Activated naive CD4-positive, alpha-beta T cell treated with anti-CD3 and anti-CD28 coated beads for 36 hours (primary cell): ENCODE measurements around the gene DDT. TPM values are rescaled to one million over a fixed set of nuclear protein-coding genes. Genes with fewer than 3 reads are reported as not detected.
A peak's percentile ranks its signal among the peaks of the same experiment; 100 is the strongest.
"Not testable (repeated sequence)": the region's sequence is repeated elsewhere in the genome, so short reads cannot be mapped to it uniquely, and the experiment has no call there.

ENCODE experiments used
- CTCF ChIA-PET: fragments of 350-600 bp; sonication (Branson Sonifier 250); formaldehyde crosslinking; loops from one replicate; lab custom pipeline; 2021; ENCODE audit warnings: antibody characterized with exemption; lab: Charles Lee
- DNase-seq: peaks from one replicate; pipeline ENCODE4 v3.0.0-alpha.2; 2020
- H3K27ac Mint-ChIP-seq: one replicate; pipeline ENCODE4 v1.8.0; 2021; ENCODE audit warnings: mild to moderate bottlenecking, mixed read lengths
- H3K27me3 Mint-ChIP-seq: one replicate; pipeline ENCODE4 v1.8.0; 2021; ENCODE audit warnings: low read depth, mixed read lengths
- H3K36me3 Mint-ChIP-seq: one replicate; pipeline ENCODE4 v1.8.0; 2021; ENCODE audit warnings: low read depth, mixed read lengths
- H3K4me1 Mint-ChIP-seq: one replicate; pipeline ENCODE4 v1.8.0; 2021; ENCODE audit warnings: low read depth, mixed read lengths
- H3K4me3 Mint-ChIP-seq: one replicate; pipeline ENCODE4 v1.8.0; 2021; ENCODE audit warnings: mild to moderate bottlenecking, moderate library complexity, mixed read lengths
- H3K9me3 Mint-ChIP-seq: one replicate; pipeline ENCODE4 v1.8.0; 2021; ENCODE audit warnings: mixed read lengths
- intact Hi-C: fragments of 100-400 bp; cut with micrococcal nuclease; formaldehyde crosslinking; loops from one replicate; pipeline ENCODE4 v1.15.1; 2023
- total RNA-seq, 2 experiments: library from RNA; stranded (reverse); gene quantifications; one replicate each; pipeline ENCODE4 v1.2.3, GENCODE V29; 2021

Gene DDT
- total RNA-seq, 2 experiments from 2014 or later: 107 to 125 TPM

GRCh38 chr22:23986089-23986488 is 11.8 kb upstream of the DDT start:
- H3K4me3 Mint-ChIP-seq, H3K4me1 Mint-ChIP-seq, DNase-seq, H3K27ac Mint-ChIP-seq, intact Hi-C loops, H3K27me3 Mint-ChIP-seq, H3K36me3 Mint-ChIP-seq, H3K9me3 Mint-ChIP-seq, CTCF ChIA-PET: not testable (repeated sequence)

- intact Hi-C loops: loop anchor here (5.0 kb wide), 1 partner anchor 193 kb away; no protein-coding TSS in a partner anchor
- Mint-ChIP-seq H3K9me3 (no peaks in the 10 kb centered on the region), H3K4me1 (peaks cover 3% of the 10 kb centered on the region), H3K36me3 (no peaks in the 10 kb centered on the region), H3K27ac (no peak overlapping the region), H3K27me3 (no peaks in the 10 kb centered on the region), H3K4me3 (no peak overlapping the region)
- peak; percentile 73 for DNase-seq
- CTCF ChIA-PET: interaction anchor here (0.6 kb wide), 1 partner anchor 71 kb away, joined by 3 read pairs; no protein-coding TSS in a partner anchor
Observed at GRCh38 chr22:23984430-23984829, 10.2 kb upstream of the DDT start.

DNA sequence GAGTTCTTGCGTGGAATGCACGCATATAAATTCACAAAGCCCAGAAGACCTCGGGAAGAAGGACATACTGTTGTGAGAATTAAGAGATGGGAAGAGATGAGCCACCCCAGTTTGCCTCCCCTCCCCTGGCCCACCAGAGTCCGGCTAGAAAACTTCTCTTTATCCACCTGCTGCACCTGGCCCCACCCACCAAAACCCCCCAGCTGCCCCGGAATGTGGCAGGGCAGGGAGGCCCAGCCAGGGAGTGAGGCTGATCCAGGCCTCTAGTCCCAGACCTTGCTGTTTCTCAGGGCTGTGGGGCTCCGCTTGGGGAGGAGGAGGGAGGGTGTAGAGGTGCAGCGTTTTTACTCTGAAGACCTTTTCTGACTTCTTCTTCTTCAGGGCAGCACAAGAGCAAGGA is 6.3 kb upstream of the DDT start:
- H3K4me3 Mint-ChIP-seq, H3K27ac Mint-ChIP-seq, H3K27me3 Mint-ChIP-seq, H3K9me3 Mint-ChIP-seq, CTCF ChIA-PET, DNase-seq, H3K36me3 Mint-ChIP-seq, H3K4me1 Mint-ChIP-seq: not testable (repeated sequence)
- intact Hi-C loops: loop anchor here (5.0 kb wide), 1 partner anchor 197 kb away; no protein-coding TSS in a partner anchor

DNA sequence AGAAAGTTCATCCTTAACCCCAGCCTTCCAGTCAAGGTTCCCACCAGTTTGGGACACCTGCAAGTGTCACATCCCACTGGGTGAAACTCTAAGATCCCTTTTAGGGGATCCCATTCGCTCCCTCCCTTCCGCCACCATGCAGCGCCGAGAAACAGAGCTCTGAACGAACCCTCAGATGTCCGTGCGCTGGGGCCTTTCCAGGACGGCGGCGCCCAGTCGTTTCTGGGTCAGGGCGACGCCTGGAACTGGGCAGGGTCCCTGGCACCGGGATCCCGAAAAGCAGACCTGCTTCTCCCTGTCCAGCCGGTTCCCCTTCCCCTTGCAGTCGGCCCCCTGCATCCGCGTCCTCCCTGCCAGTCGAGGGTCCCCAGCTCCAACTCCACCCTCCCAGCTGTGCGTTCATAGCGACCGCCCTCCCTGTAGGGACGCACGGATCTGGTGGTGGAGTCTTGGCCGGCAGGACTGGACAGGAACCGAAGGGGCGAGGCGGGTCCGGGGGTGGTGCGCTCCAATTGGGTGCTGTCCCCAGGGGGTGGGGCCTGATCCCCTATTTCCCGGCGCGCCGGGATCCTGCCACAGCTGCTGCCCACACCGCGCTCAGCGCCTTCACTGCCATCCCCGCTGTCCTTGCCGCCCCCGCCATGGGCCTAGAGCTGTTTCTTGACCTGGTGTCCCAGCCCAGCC is 5.5 kb upstream of the DDT start, which contains the start of gene GSTT2:
TSS of gene GSTT2 (plus strand) at position 578 of the 684 bp plus-strand sequence.
- H3K36me3 Mint-ChIP-seq, CTCF ChIA-PET, H3K27me3 Mint-ChIP-seq, H3K4me3 Mint-ChIP-seq, DNase-seq, H3K4me1 Mint-ChIP-seq, H3K9me3 Mint-ChIP-seq, H3K27ac Mint-ChIP-seq: not testable (repeated sequence)
- intact Hi-C loops: loop anchor here (5.0 kb wide), 1 partner anchor 198 kb away; no protein-coding TSS in a partner anchor

GRCh38 chr22:23977304-23977703 is 3.1 kb upstream of the DDT start:
- H3K4me1 Mint-ChIP-seq, H3K27me3 Mint-ChIP-seq, CTCF ChIA-PET, DNase-seq, H3K36me3 Mint-ChIP-seq, H3K9me3 Mint-ChIP-seq, intact Hi-C loops, H3K27ac Mint-ChIP-seq, H3K4me3 Mint-ChIP-seq: not testable (repeated sequence)

DNA sequence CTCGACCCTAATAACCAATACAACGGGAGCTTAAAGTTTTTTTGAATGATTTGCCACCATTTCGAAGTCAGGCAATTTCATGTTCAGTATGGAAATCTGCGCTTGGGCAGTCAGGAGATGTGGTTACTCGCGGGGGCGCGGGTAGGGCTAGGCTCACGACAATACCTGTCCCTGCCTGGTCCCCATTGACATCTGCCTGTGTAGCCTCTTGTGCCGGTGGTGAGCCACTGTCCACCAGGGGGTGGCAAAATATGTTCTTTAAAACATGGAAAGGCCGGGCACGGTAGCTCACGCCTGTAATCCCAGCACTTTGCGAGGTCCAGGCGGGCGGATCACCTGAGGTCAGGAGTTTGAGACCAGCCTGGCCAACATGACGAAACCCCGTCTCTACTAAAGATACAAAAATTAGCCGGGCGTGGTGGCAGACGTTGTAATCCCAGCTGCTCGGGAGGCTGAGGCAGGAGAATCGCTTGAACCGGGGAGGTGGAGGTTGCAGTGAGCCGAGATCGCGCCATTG is 653 bp upstream of the DDT start:
- H3K9me3 Mint-ChIP-seq, H3K4me3 Mint-ChIP-seq, CTCF ChIA-PET, DNase-seq, intact Hi-C loops, H3K27ac Mint-ChIP-seq, H3K27me3 Mint-ChIP-seq: not testable (repeated sequence)
- peaks cover 11% of the 10 kb centered on the region for H3K4me1 Mint-ChIP-seq
- peaks cover 12% of the 10 kb centered on the region for H3K36me3 Mint-ChIP-seq

DNA sequence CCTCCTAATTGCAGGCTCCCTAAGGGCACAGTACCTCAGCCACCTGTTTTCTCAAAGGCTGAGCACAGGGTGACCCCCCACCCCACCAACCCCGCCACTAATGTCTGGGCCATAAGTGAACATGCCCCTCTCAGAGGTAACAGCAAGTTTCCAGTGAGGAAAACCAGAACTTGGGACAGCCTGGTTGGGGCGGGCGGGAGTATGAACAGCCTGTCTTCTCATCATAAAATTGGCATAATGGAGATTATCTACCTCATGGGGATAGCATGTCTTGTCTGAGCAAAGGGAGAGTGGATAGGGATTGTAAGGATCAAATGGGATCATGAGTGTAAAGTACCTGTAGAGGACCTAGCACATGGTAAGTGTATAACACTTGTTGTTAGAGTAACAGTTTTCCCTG is 2.3 kb downstream of the DDT start:
- peaks cover 19% of the 10 kb centered on the region for H3K4me1 Mint-ChIP-seq
- intact Hi-C loops, H3K9me3 Mint-ChIP-seq, H3K27me3 Mint-ChIP-seq, H3K4me3 Mint-ChIP-seq, DNase-seq, CTCF ChIA-PET: not testable (repeated sequence)
- H3K36me3 Mint-ChIP-seq: peaks cover 19% of the 10 kb centered on the region
- H3K27ac Mint-ChIP-seq: peak overlapping the region; percentile 13

DNA sequence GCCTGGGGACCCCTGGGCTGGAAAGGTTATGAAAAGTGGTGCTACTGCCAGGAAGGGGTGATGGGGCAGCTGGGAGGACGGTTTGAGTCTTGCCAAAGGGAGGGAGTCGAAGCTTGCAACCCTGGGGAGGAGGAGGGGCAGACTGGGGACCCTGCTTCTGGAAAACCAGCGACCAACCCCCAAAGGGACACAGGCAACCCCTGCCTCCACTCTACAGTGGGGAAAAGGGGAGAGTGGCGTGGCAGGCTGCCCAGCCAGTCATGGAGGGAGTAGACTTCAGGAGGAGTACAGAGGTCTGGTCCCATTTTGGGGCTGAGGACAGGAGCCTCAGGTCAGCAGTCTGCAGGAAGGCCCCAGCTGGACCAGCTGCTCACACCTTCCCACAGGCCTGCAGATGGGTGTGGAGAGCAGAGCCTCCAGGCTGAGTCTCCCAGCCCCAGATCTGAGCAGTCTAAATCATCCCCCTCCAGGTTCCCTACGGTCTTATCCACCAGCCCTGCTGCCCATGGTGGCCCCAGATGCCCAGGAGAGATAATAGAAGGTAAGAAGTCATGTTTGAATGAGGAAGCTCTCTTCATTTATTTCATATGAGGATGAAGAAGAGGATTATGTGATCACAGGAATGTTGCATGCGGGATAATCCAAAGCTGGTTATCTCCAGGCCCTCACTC is 3.3 kb downstream of the DDT start:
- Mint-ChIP-seq H3K36me3 (peaks cover 19% of the 10 kb centered on the region), H3K4me3 (peak overlapping the region; percentile 7), H3K27me3 (no peaks in the 10 kb centered on the region), H3K9me3 (no peaks in the 10 kb centered on the region), H3K4me1 (peaks cover 19% of the 10 kb centered on the region), H3K27ac (peak overlapping the region; percentile 41)
- intact Hi-C loops: no loop called here
- CTCF ChIA-PET: no interaction called here
- DNase-seq: no peak

- no peak for DNase-seq
- CTCF ChIA-PET: no interaction called here
- H3K4me3 Mint-ChIP-seq: peak overlapping the region; percentile 0
- H3K9me3 Mint-ChIP-seq: no peaks in the 10 kb centered on the region
- H3K27me3 Mint-ChIP-seq: no peaks in the 10 kb centered on the region
- peaks cover 19% of the 10 kb centered on the region for H3K36me3 Mint-ChIP-seq
- peaks cover 19% of the 10 kb centered on the region for H3K4me1 Mint-ChIP-seq
- H3K27ac Mint-ChIP-seq: no peak overlapping the region
- intact Hi-C loops: no loop called here
Observed at GRCh38 chr22:23970201-23970641, 4.0 kb downstream of the DDT start.

DNA sequence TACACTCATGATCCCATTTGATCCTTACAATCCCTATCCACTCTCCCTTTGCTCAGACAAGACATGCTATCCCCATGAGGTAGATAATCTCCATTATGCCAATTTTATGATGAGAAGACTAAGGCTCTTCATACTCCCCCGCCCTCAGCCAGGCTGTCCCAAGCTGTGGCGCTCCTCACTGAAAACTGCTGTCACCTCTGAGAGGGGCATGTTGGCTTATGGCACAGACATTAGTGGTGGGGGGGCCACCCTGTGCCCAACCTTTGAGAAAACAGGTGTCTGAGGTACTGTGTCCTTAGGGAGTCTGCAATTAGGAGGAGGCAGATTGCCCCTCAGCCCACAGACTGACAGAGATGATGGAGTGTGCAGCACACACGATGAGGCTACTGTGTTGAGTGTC is 5.2 kb downstream of the DDT start:
- H3K27me3 Mint-ChIP-seq: no peaks in the 10 kb centered on the region
- CTCF ChIA-PET: no interaction called here
- peaks cover 19% of the 10 kb centered on the region for H3K36me3 Mint-ChIP-seq
- peaks cover 19% of the 10 kb centered on the region for H3K4me1 Mint-ChIP-seq
- no peak overlapping the region for H3K4me3 Mint-ChIP-seq
- intact Hi-C loops: no loop called here
- DNase-seq: no peak
- H3K9me3 Mint-ChIP-seq: no peaks in the 10 kb centered on the region
- H3K27ac Mint-ChIP-seq: no peak overlapping the region

DNA sequence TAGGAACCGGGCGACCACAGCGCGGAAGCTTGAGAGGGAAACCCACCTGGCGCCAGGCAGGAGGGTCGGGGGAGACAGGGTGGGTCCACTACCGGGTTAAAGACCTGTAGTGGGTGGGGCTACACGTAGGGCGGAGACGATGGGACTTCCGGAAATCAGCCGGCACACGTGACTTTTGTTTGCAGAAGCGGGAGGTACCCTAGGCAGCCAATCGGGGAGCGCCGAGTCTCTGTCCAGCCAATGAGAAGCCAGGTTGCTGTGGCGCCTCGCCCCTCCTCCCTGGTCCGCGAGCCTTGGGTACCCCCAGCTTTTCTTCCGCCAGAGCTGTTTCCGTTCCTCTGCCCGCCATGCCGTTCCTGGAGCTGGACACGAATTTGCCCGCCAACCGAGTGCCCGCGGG is 7.7 kb downstream of the DDT start, which contains the start of gene DDTL:
TSS of gene DDTL (plus strand) at position 321 of the 400 bp plus-strand sequence. CDS start at position 348, 27 bp downstream.
- H3K9me3 Mint-ChIP-seq, H3K27ac Mint-ChIP-seq, DNase-seq, CTCF ChIA-PET, H3K27me3 Mint-ChIP-seq, H3K4me3 Mint-ChIP-seq, intact Hi-C loops: not testable (repeated sequence)
- H3K36me3 Mint-ChIP-seq: peaks cover 15% of the 10 kb centered on the region
- peaks cover 16% of the 10 kb centered on the region for H3K4me1 Mint-ChIP-seq

DNA sequence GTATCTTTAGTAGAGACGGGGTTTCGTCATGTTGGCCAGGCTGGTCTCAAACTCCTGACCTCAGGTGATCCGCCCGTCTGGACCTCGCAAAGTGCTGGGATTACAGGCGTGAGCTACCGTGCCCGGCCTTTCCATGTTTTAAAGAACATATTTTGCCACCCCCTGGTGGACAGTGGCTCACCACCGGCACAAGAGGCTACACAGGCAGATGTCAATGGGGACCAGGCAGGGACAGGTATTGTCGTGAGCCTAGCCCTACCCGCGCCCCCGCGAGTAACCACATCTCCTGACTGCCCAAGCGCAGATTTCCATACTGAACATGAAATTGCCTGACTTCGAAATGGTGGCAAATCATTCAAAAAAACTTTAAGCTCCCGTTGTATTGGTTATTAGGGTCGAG is 8.1 kb downstream of the DDT start:
- H3K4me3 Mint-ChIP-seq, H3K27ac Mint-ChIP-seq, CTCF ChIA-PET, DNase-seq, H3K9me3 Mint-ChIP-seq, H3K27me3 Mint-ChIP-seq, intact Hi-C loops: not testable (repeated sequence)
- H3K4me1 Mint-ChIP-seq: peaks cover 16% of the 10 kb centered on the region
- peaks cover 13% of the 10 kb centered on the region for H3K36me3 Mint-ChIP-seq
